ENCODE results near the gene CADPS. TPM values are rescaled to one million over a fixed set of nuclear protein-coding genes. Genes with fewer than 3 reads are reported as not detected.

Gene CADPS
- polyA plus RNA-seq, 3 donors = not detected

- Histone ChIP-seq H3K4me2 (replicated peaks; ENCODE audit: extremely low read depth, low read length, poor library complexity, severe bottlenecking) (no peak overlapping the region), H3K4me3 (replicated peaks in 1 of 3; ENCODE audit: low read depth in 2 of 3, low read length in 3 of 3) (no peak overlapping the region), H3K9ac (ENCODE audit: insufficient read depth, low read length, poor library complexity, severe bottlenecking) (no peak overlapping the region), H3K27me3 (ENCODE audit: control insufficient read depth in 2 of 2, insufficient read depth in 2 of 2, low read length in 2 of 2) (peaks cover 85 to 97% of the 10 kb centered on the region in 2 donors), H2AFZ (ENCODE audit: insufficient read depth, low read depth, low read length, poor library complexity, severe bottlenecking) (no peak overlapping the region), H4K20me1 (ENCODE audit: insufficient read depth, low read length) (no peaks in the 10 kb centered on the region), H3K79me2 (ENCODE audit: insufficient read depth, low read length) (no peaks in the 10 kb centered on the region), H3K9me3 (replicated peaks in 1 of 2; ENCODE audit: control insufficient read depth in 1 of 2, insufficient read depth in 1 of 2, low read length in 2 of 2) (peaks cover 0 to 66% of the 10 kb centered on the region in 2 donors), H3K27ac (ENCODE audit: low read depth in 1 of 2, low read length in 2 of 2) (no peak overlapping the region), H3K4me1 (ENCODE audit: control insufficient read depth in 1 of 2, insufficient read depth in 2 of 2, low read length in 2 of 2) (no peaks in the 10 kb centered on the region), H3K36me3 (replicated peaks in 1 of 2; ENCODE audit: control insufficient read depth in 1 of 2, insufficient read depth in 2 of 2, low read length in 2 of 2) (no peaks in the 10 kb centered on the region)
- peaks cover 0 to 3% of the 10 kb centered on the region in 2 donors for H3K36me3 Mint-ChIP-seq
- peaks cover 0 to 22% (median 7%) of the 10 kb centered on the region in 7 donors for H3K9me3 Mint-ChIP-seq
- H3K4me1 Mint-ChIP-seq = peaks cover 3% of the 10 kb centered on the region
- 3% methylated on average over 65 of the region's 66 CpGs for WGBS (ENCODE audit: insufficient coverage)
- H3K4me3 Mint-ChIP-seq = peak overlapping the region in 1 of 2 donors; percentile 87
- no peak overlapping the region for H3K27ac Mint-ChIP-seq
- peaks cover 97 to 100% (median 97%) of the 10 kb centered on the region in 3 donors for H3K27me3 Mint-ChIP-seq (ENCODE audit: low read depth in 3 of 3)
- no peak for DNase-seq
- intact Hi-C loops (cut with micrococcal nuclease) = no loop called here
- no peak for TF ChIP-seq CTCF (IDR thresholded peaks at IDR 0.05)
Measured at GRCh38 chr3:62371720-62372591, 503.3 kb downstream of the CADPS start.

- no peak for DNase-seq
- Histone ChIP-seq H3K9me3 (replicated peaks in 1 of 2; ENCODE audit: control insufficient read depth in 1 of 2, insufficient read depth in 1 of 2, low read length in 2 of 2) (peaks cover 0 to 66% of the 10 kb centered on the region in 2 donors), H2AFZ (ENCODE audit: insufficient read depth, low read depth, low read length, poor library complexity, severe bottlenecking) (no peak overlapping the region), H3K27ac (ENCODE audit: low read depth in 1 of 2, low read length in 2 of 2) (no peak overlapping the region), H3K79me2 (ENCODE audit: insufficient read depth, low read length) (no peaks in the 10 kb centered on the region), H4K20me1 (ENCODE audit: insufficient read depth, low read length) (no peaks in the 10 kb centered on the region), H3K9ac (ENCODE audit: insufficient read depth, low read length, poor library complexity, severe bottlenecking) (no peak overlapping the region), H3K4me3 (replicated peaks in 1 of 3; ENCODE audit: low read depth in 2 of 3, low read length in 3 of 3) (no peak overlapping the region), H3K27me3 (ENCODE audit: control insufficient read depth in 2 of 2, insufficient read depth in 2 of 2, low read length in 2 of 2) (peaks cover 85 to 97% of the 10 kb centered on the region in 2 donors), H3K4me1 (ENCODE audit: control insufficient read depth in 1 of 2, insufficient read depth in 2 of 2, low read length in 2 of 2) (no peaks in the 10 kb centered on the region), H3K36me3 (replicated peaks in 1 of 2; ENCODE audit: control insufficient read depth in 1 of 2, insufficient read depth in 2 of 2, low read length in 2 of 2) (no peaks in the 10 kb centered on the region), H3K4me2 (replicated peaks; ENCODE audit: extremely low read depth, low read length, poor library complexity, severe bottlenecking) (no peak overlapping the region)
- H3K9me3 Mint-ChIP-seq = peaks cover 0 to 23% (median 9%) of the 10 kb centered on the region in 7 donors
- 9% methylated on average over 23 of the region's 49 CpGs for WGBS (ENCODE audit: insufficient coverage)
- H3K27me3 Mint-ChIP-seq (ENCODE audit: low read depth in 3 of 3) = peaks cover 97 to 100% (median 97%) of the 10 kb centered on the region in 3 donors
- no peak overlapping the region for H3K27ac Mint-ChIP-seq
- no peak for TF ChIP-seq CTCF (IDR thresholded peaks at IDR 0.05)
- H3K4me3 Mint-ChIP-seq = peak overlapping the region in 1 of 2 donors; percentile 87
- H3K36me3 Mint-ChIP-seq = peaks cover 0 to 3% of the 10 kb centered on the region in 2 donors
- intact Hi-C loops (cut with micrococcal nuclease) = no loop called here
- peaks cover 3% of the 10 kb centered on the region for H3K4me1 Mint-ChIP-seq
Measured at GRCh38 chr3:62370858-62371719, 504.1 kb downstream of the CADPS start.
